ENCODE data around the gene AADACL4.
"Not testable (repeated sequence)": the region's sequence is repeated elsewhere in the genome, so short reads cannot be mapped to it uniquely, and the experiment has no call there.

Gene AADACL4

DNA sequence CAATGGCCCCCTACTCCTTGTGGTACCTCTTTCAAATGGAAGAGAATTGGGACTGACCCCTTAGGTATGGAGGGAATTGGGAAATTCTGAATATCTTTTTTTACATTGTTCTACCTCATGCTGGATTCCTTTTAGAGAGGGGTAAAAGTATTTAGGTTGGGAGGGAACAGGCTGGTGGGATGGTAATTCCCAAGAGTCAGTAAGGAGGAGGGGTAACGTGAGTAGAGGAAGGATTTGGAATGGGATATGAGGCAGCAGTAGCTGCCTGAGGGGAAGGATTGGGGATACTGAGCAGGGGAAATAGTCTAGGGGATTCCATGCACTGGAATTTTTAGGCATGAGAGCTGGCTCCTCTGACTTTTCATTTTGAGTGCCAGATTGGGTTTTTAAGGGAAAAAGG is 68.2 kb downstream of the AADACL4 start:
- DNase-seq (ENCODE audit: low spot score) = no peak

DNA sequence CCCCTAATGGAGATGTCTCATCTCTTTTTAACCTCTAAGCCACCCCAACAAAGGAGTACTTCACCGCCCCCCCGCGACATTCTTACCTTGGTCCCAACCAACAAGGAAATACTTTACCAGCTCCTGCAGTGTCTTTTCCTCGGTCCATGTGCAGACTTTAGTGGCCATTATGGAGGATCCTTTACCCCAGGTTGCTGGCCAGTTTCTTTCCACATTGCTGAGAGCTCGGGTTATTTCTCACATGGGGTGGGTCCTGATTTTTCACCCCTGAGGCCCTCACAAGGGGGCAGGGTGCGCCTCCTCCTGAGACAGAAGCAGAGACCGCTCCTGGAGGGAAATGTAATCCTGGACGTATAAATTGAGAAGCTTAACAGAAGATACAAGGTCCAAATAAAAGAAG is 69.0 kb downstream of the AADACL4 start:
- DNase-seq (ENCODE audit: low spot score) = no peak

DNA sequence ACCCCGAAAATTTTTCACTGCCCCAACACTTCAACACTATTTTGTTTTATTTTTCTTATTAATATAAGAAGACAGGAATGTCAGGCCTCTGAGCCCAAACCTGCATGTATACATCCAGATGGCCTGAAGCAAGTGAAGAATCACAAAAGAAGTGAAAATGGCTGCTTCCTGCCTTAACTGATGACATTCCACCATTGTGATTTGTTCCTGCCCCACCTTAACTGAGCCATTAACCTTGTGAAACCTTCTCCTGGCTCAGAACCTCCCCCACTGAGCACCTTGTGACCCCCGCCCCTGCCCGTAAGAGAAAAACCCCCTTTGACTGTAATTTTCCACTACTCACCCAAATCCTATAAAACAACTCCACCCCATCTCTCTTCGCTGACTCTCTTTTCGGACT is 69.8 kb downstream of the AADACL4 start:
- not testable (repeated sequence) for DNase-seq (ENCODE audit: low spot score)

DNA sequence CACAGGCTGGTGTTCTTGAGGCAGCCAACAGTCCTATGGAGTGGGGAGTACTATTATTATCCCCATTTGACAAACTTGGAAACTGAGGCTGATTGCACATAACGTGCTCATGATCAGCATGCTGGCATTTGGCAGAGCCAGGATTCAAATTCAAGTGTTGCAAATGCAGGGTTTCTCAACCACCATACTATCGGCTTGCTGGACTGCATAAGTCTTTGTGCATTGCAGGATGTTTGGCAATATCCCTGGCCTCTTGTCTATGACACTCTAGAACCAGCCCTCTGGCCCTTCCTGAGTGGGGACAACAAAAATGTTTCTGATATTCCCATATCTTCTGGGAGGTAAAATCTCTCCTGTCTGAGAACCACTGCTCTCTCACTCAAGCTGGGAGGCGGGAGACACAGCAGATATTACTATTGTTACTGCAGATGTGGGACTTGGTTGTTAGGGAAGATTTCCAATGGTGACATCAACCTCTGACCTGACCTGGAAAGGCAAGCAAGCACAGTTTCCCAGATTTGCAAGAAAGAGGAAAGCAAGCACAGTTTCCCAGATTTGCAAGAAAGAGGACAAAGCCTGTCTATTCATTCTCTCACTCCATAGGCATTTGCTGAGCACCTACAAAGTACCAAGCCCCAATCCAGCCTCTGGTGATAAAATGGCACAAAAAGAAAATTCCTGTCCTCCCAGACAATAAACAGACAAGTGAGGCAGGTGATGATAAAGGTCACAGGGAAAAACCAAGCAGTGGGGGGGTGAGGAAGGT is 71.0 kb downstream of the AADACL4 start:
- DNase-seq (ENCODE audit: low spot score) = no peak

DNA sequence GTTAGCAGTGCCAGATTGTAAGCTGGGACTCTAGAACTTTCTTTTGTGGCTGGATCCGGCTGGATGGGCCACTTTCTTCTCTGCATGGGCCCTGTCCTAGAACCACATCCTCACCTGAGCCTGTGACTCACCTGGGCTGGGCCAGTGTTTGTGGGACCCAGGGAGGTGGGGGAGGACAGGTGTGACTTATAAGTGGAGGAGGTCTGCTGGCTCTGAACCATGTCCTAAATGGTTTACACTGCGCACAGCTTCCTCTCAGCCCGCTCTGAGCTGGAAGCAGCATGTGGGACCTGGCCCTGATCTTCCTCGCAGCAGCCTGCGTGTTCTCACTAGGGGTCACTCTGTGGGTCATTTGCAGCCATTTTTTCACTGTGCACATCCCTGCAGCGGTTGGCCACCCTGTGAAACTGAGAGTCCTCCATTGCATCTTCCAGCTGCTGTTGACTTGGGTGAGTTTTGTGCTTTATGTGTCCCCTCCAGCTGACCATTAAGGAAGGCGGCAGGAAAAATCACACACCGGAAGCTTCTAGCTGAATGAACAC is 72.1 kb downstream of the AADACL4 start, which contains the start of gene AADACL3:
Gene AADACL3 (plus strand): TSS at position 215 of the 542 bp plus-strand sequence. CDS start 67 bp downstream, at position 282.
- DNase-seq (ENCODE audit: low spot score) = no peak

Measured in ecto neural progenitor cell (in vitro differentiated cells).